DMS79 treated with DMSO at 0.1 percent for 48 hours (cell line): ENCODE results near the gene SCAPER.
"Not testable (repeated sequence)": the region's sequence is repeated elsewhere in the genome, so short reads cannot be mapped to it uniquely, and the experiment has no call there.

Experiments
- DNase-seq: peaks from one replicate; lab custom pipeline; 2025; lab: John Stamatoyannopoulos, UW

Gene SCAPER

DNA sequence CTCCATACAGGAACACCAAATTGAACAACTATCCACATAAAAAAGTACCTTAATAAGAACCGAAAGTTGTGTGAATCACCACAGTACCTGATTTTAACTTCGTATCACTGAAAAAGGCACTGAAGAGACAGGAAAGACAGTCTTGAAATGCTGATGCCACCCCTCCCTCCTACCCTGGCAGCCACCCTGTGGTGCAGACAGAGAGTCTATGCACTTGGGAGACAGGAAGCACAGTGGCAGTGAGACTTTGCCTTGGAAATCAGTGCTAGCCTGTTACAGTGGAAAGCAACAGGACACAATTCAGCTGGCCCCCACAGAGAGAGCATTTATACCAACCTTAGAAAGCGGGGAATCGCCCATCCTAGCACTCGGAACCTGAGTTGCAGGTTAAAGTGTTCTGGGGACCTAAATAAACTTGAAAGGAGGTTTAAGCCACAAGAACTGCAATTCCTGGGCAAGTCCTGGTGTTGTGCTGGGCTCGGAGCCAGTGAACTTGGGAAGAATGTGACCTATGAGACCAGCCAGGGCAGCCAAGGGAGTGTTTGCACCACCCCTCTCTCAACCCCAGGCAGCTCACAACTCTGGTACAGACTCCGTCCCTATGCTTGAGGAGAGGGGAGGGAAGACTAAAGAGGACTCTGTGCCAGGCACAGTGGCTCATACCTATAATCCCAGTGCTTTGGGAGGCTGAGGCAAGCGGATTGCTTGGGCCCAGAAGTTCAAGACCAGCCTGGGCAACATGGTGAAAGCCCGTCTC, 328.4 kb downstream of the SCAPER start:
- DNase-seq: no peak

DNA sequence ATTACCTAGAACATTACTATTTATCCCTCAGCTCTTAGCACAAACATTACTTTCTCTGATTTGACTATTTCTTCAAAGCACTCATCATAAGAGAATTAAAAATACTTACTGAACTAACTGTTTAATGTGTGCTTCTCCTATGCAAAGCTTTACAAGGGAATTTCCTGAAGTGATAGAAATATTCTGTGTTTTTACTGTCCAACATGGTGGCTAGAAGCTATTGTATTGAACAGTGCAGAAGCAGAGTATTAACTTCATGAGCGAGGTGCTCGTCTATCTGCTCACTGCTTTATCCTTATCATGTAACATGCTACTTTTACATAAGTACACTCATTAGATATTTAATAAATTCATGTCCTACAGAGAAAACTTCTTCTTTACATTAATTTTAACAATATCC, 329.5 kb downstream of the SCAPER start:
- no peak for DNase-seq

DNA sequence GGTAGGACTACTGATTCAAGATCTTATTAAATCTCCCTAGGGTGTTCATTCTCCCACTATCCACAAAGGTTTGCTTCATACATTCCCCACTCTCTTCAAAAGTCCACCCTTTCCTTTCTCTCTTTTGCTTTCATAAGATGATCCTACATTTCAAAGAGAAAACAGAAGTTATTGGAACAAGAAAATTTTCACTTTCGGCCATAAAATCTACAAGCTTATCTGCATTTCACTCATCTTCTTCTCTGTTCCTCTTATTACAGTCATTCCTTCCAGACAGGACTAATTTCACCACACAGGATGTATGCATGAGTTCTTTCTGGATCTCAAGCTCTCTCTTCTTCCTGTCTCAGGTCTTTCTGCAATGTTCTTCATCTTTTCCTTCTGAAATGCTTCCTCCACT, 329.9 kb downstream of the SCAPER start:
- no peak for DNase-seq

DNA sequence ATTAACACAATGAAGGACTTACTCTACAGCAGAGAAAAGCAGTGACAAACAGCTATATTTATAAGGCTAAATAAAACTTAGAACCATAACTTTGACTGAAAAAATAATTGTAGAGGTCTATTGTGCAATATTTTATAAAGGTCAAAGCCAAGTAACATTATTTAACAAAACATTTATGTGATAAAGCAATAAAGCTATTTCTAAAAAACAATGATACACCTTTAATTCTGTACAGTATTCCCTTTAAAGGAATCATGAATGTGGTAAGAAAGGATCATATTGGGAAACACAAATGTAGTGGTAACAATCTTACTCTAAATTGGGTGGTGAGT, 332.2 kb downstream of the SCAPER start:
- no peak for DNase-seq

DNA sequence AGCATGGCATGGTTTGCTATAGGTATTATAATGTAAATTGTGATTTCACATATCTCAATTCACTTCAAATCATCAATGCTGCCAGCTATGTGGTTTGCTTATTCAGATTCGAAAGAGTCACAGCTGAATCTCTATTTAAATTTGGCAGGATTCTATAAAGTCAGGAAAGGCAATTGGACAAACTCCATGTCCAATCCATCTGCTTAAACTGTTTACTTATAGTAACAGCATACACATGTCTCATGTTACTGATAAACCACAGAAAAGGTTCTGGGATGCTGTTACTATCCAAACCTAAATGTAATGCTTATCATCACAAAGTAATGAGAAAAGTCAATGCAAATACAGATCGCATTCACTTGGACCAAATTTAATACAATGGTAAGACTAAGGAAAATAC, 338.9 kb downstream of the SCAPER start:
- DNase-seq: no peak

DNA sequence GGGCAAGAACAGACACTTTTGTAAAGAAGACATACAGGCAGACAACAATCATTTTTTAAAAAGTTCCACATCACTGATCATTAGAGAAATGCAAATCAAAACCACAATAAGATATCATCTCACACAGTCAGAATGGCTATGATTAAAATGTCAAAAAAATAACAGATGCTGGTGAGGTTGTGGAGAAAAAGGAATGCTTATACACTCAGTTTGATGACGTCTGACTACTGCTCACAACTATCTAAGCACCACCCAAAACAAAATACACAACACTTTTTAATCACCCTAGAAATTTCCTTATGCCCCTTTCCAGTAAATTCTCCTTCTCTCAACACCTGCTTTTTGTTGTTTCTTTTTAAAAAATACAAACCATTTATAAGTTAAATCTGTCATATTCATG, 339.8 kb downstream of the SCAPER start:
- DNase-seq: no peak

DNA sequence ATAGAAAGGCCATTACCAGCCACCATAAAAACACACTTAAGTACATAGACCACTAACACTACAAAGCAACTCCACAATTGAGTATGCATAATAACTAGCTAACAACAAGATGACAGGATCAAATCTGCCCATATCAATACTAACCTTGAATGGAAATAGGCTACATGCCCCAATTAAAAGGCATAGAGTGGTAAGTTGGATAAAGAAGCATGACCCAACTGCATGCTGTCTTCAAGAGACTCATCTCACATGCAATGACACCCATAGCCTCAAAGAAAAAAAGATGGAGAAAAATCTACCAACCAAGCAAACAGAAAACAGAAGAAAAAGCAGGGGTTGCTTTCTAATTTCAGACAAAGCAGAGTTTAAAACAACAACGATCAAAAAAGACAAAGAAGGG, 349.9 kb downstream of the SCAPER start:
- DNase-seq: no peak

DNA sequence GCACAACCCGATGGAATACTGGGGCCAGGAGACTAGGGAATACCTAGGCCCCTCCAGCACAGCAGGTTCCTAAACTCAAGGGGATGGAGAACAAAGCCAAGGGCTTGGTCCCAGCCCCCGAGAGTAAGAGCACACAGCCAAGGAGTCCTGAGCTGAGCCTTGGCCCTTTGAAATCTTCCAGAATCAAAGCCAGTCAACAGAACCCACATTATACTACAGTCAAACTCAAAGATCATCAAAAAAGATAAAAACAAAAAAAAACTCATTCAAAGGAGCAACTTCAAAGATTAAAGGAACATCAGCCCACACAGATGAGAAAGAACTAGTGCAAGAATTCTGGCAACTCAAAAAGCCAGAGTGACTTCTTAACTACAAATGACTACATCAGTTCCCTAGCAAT, 351.6 kb downstream of the SCAPER start:
- no peak for DNase-seq

DNA sequence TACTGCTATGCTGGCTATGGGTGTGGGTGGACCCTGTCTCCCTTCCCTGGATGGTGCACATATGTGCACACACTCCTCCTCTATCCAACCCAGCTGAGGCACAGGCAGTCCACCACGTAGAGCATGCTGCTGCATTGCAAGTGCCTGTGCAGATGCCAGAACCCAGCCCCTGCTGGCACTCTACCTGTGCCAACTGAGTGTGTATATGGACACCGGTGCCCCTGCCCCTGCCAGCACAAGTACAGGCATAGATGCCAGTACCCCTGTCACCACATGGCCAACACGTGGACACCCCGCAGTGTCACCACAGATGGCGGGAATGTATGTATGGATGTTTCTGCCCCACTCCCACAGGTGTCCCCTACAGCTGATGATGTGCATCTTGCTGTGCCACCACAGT, 352.0 kb downstream of the SCAPER start:
- no peak for DNase-seq

DNA sequence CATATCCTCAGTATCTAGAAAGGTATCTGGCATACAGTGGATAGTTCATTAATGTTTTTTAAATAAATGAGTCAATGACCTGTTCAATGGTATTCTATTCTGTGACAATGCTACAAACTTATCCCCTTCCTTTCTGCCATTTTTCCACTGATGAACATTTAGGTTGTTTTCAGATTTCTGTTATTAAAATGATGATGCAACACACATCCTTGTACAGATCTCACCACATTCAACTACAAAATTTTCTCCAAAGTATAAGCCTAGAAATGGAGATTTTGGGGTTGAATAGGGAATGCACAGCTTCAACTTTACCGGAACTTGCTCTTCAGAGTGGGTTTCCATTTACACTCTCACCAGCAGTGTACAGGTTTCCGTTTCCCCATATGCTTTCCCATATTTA, 358.3 kb downstream of the SCAPER start:
- DNase-seq: no peak

DNA sequence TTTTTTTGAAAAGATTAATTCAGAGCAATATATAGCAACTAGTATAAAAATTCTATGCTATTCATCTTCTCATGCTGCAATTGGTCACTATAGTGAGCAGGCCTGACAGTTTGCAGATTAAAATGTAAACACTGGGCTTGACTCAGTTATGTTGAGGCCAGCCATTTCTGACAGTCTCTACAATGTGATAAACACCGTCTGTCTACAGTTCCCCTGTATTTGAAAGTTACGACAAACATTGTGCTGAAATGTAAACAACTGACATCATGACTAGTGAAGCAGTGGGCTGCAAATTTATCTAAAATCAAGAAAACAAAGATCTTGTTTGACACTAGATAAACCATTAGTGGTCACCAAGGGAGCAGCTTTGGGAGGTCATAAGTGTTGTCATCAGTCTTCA, 371.1 kb downstream of the SCAPER start:
- no peak for DNase-seq

DNA sequence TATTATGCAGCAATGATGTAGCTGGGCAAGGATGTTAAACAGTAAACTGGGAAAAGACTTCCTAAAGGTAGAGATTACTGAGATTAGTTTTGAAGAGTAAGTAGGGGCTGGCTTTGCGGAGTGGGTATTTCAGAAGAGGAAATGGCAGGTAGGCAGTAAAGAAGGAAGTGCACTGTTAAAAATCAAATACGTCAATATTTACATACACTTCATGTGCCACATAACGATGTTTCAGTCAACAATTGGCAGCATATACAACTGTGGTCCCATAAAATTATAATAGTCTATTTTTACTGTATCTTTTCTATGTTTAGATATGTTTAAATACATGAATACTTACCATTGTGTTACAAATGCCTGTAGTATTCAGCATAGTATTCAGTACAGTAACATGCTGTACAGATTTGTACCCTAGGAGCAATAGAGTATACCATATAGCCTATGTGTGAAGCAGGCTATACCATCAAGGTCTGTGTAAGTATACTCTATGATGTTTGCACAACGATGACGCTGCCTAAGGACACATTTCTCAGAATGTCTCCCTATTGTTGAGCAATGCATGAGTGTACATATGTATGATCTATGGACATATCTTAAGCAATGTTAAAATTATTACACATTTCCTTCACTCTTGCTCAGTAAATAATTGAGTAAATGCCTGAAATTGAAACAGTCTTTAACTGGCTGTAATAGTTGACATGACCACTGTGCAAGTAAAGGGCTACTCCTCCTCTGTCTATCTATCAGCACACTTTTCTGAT, 371.9 kb downstream of the SCAPER start:
- peak; percentile 3 for DNase-seq

DNA sequence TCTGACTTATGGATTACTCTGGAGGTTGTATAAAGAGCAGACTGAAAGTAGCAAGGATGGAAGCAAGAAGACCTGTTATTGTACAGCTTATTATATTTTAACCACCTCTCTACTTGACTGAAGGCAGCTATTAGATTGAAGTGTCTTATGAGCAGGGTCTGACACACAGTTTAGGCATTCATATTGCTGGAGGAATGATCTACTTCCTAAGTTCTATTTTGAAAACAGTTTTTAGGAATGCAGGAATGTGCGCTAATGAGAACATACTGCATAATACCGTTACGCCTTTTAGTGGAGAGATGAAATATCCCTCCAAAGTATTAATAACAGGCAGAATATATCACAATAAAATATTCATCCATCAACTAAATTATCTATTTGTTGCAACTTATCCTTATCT, 375.2 kb downstream of the SCAPER start:
- DNase-seq: no peak

DNA sequence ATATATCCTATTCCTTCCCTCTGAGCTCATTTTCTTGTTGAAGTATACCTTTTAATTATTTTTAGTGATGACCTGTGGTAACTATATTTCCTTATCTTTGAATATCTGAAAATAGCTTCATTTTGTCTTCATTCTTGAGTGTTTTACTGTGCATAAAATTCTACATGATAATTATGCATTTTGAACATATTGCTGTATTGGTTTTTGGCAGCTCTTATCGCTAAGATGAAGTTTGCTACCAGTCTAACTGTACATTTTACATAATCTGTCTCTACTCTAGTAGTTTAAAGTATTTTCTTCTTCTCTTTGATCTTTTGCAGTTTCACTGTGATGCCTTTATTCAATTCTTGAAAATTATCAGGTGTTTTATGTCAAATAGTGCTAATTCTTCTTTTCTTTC, 379.0 kb downstream of the SCAPER start:
- DNase-seq: no peak

DNA sequence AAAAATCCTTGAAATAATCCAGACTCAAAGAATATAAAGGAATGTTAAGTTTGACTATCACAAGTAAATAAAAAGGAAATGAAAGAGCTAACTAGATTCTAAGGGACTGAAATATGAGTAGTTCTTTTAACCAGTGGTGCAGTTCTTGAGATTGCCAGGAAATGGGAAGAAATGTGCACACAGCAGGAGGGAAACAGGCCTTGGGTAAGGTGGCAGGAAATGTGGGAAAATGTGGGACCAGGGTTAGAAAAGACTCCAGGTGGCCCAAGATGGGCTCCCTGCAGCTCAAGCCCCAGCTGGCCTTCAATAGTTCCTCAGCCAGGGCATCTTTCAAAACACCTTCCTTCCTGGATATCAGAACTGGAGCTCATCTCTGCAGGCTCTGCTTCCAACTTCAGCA, 387.2 kb downstream of the SCAPER start:
- DNase-seq: no peak

DNA sequence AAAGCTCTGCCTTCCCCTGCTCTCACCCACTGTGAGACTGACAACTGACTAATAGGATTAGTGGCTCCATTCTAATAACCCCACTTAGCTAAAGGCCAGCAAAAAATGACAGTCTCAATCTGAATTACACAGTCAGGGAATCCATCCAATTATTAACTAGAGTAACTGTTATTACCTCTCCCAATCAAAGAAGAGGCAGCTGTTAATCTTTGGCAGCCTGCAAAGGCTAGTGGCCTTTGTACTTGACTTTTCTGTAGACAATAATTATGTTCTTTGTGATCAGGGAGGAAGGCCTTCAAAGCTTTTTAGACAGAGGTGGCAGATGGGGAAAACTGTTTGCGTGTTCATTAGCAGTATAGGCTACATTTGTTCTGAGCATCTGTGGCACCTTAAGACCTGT, 390.9 kb downstream of the SCAPER start:
- no peak for DNase-seq

DNA sequence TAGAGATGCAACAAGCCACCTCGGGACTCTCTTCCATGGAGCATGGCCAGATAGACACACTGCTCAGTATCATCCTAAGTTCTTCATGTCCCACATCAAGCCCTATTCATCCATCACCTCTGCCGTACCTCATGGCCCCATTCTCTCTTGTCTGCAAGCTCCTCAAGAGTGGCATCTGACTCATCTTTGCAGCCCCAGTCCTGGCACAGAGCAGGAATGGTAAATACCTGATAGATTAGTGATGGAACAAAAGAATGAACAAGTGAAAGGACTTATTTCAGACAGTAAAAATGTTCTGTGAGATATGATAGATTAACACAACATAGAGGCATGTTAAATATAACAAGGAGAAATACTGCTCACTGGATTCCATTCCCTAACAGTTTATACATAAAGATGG, 392.2 kb downstream of the SCAPER start:
- no peak for DNase-seq

DNA sequence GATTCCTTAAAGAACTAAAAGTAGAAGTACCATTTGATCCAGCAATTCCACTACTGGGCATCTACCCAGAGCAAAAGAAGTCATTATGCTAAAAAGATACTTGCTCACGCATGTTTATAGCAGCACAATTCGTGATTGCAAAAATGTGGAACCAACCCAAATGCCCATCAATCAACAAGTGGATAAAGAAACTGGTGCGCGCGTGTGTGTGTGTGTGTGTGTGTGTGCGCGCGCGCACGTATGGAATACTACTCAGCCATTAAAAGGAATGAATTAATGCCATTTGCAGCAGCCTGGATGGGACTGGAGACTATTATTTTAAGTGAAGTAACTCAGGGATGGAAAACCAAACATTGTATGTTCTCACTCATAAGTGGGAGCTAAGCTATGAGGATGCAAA, 394.5 kb downstream of the SCAPER start:
- not testable (repeated sequence) for DNase-seq

DNA sequence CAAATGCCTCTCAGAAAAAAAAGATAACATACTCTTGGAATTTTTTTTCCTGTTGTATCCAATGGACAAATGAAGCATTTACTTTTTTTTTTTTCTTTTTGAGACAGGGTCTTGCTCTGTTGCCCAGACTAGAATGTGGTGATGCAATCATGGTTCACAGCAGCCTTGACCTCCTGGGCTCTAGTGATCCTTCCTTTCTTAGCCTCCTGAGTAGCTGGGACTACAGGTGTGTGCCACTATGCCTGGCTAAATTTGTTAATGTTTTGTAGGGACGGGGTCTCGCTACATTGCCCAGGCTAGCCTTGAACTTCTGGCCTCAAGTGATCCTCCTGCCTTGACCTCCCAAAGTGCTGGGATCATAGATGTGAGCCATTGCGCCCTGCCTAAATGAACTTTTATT, 401.3 kb downstream of the SCAPER start:
- no peak for DNase-seq

DNA sequence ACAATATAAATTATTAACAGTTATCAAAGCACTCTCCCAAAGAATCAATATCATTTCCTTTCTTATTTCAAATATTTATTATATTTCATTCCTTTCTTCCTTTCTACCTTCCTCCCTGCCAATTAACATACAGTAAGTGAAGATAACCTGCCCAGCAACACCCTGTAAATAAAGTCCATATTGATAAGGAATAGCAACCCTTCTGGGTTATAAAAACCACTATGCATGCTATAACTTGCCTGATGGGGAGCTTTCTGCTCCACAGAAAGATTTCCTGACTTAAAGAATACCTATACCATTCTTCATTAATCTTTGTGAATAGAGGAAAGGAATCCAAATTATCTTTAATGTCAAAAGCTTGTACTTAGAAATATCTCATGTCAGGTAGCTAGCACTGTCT, 402.0 kb downstream of the SCAPER start:
- DNase-seq: no peak

DNA sequence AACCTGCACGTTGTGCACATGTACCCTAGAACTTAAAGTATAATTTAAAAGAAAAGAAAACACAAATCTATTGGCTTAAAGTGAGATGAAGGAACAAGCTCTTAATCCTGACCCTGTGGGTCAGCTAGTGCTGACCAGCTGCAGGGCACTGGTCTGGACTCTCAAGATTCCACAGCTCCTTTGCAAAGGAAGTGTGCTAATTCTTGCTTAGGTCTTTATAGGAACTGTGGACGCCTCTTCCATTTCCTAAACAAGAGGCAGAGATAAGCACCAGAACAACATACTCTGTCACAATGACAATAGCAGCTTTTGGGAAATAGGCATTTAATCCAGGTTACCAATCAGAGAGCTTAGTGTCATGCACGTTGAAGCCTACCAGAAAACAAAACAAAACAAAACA, 402.5 kb downstream of the SCAPER start:
- DNase-seq: no peak

DNA sequence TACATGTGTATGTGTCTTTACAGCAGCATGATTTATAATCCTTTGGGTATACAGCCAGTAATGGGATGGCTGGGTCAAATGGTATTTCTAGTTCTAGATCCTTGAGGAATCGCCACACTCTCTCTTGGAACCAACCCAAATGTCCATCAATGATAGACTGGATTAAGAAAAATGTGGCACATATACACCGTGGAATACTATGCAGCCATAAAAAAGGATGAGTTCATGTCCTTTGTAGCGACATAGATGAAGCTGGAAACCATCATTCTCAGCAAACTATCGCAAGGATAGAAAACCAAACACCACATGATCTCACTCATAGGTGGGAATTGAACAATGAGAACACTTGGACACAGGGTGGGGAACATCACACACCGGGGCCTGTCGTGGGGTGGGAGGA, 403.0 kb downstream of the SCAPER start:
- not testable (repeated sequence) for DNase-seq

DNA sequence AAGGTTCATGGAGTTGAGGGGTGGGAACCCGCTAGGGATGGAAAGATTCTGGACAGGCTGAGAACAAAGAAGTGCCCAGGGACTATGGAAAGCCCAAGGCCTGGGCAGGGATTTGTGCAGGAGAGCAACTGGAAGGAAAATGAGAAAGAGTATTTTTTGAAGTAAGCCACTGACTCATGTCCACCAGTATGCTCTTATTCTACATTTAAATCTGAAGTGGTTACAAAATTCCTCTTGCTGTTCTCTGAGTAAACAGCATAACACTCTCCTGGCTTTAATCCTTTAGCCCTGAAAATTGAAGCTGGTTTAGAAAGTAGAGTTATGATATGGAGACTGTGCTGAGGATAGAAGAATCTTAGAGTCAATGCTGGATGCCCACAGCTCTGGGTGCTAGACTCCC, 403.4 kb downstream of the SCAPER start:
- no peak for DNase-seq

DNA sequence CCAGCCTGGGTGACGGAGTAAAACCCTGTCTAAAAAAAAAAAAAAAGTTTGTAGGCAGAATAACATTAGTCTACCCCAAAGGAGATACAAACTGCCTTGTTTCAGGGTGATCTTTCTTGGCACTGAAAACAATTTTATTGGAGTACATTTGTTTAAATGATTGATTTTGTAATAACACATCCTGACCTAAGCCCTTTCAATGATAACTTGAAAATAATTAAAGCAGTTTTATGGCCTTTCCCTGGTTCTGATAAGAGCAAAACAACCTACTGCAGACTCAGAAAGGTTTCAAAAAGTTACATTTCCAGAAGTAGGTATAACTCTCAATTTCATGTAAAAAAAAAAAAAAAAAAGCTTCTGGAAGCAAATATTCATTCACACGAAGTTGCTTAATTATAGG, 404.1 kb downstream of the SCAPER start:
- no peak for DNase-seq
